Right lobe of liver (tissue), 4 donors: ENCODE results near the gene SCRN2.

Experiments used
- CTCF ChIP-seq, 4 donors: fragments of 200-600 bp in 3 of 4; fragments of 450-650 bp in 1 of 4; IDR thresholded peaks; one replicate each; pipeline versions ENCODE4 v1.5.1 to v1.8.0; 2016 to 2022; ENCODE audit warnings: antibody characterized with exemption in 4 of 4, mild to moderate bottlenecking in 2 of 4
- POLR2A ChIP-seq: fragments of 450-650 bp; IDR thresholded peaks from one replicate; pipeline ENCODE4 v1.6.1; 2017; ENCODE audit warnings: antibody characterized with exemption, mild to moderate bottlenecking
- donor health status: DM: no; HTN: no; CAD: no.
- donor health status: DM: no; HTN: no; CAD: no.
- donor health status: DM: no; HTN: yes; CAD: no.

- TF ChIP-seq CTCF (IDR thresholded peaks at IDR 0.05) (no peak), POLR2A (no peak)
Measured at GRCh38 chr17:47872651-47873161, 31.6 kb upstream of the SCRN2 start.
